ENCODE measurements around the gene ZC3H4. TPM values are rescaled to one million over a fixed set of nuclear protein-coding genes. Genes with fewer than 3 reads are reported as not detected.

The ZC3H4 gene
- total and polyA plus RNA-seq, 2 donors (not counting 1 experiment from before 2014, with no cell fraction given) = 12.7 to 73.7 TPM

GRCh38 chr19:47105874-47106273 lies 7.7 kb downstream of the ZC3H4 start:
- no peak overlapping the region for H2AFZ ChIP-seq (ENCODE audit: insufficient read depth, low read depth, low read length, poor library complexity, severe bottlenecking)
- H4K20me1 ChIP-seq (ENCODE audit: control insufficient read depth, insufficient read depth, low read length, poor library complexity, severe bottlenecking) = peaks cover 4% of the 10 kb centered on the region
- peaks cover 90% of the 10 kb centered on the region for H3K79me2 ChIP-seq (ENCODE audit: control insufficient read depth, insufficient read depth, low read length)
- H3K36me3 ChIP-seq (replicated peaks in 1 of 2; ENCODE audit: control extremely low read depth in 1 of 2, control insufficient read depth in 1 of 2, extremely low read depth in 1 of 2, insufficient read depth in 2 of 2, low read length in 1 of 2) = peaks cover 8 to 23% of the 10 kb centered on the region in 2 experiments
- H3K4me3 Mint-ChIP-seq = no peak overlapping the region
- peaks cover 66% of the 10 kb centered on the region for H3K4me1 Mint-ChIP-seq
- H3K9me3 Mint-ChIP-seq (ENCODE audit: insufficient read depth) = no peaks in the 10 kb centered on the region
- ATAC-seq (ENCODE audit: low read depth) = no peak
- 86% methylated on average over 1 of the region's 2 CpGs for WGBS (ENCODE audit: insufficient coverage)
- ChIA-PET POLR2A (no interaction called here), CTCF (interaction anchor here (0.8 to 2.3 kb wide), 6 partner anchors 10 to 138 kb away, joined by 3 to 8 read pairs (median 4); no protein-coding TSS in a partner anchor)
- intact Hi-C loops (cut with micrococcal nuclease) = no loop called here
- no peak for TF ChIP-seq EZH2 (IDR thresholded peaks at IDR 0.05; ENCODE audit: borderline replicate concordance, insufficient read depth, low read depth, low read length, poor library complexity, severe bottlenecking)
- TF ChIP-seq CTCF (IDR thresholded peaks at IDR 0.05) = no peak
- H3K4me3 ChIP-seq (ENCODE audit: control extremely low read depth in 1 of 5, extremely low read depth in 1 of 5, insufficient read depth in 1 of 5, low read depth in 2 of 5, low read length in 4 of 5) = no peak overlapping the region
- no peaks in the 10 kb centered on the region for H3K27me3 Mint-ChIP-seq
- no peak for DNase-seq
- no peak overlapping the region for H3K4me2 ChIP-seq (replicated peaks; ENCODE audit: low read depth, low read length, poor library complexity, severe bottlenecking)
- H3K27me3 ChIP-seq (replicated peaks in 1 of 4; ENCODE audit: control extremely low read depth in 1 of 4, control insufficient read depth in 3 of 4, insufficient read depth in 4 of 4, low read length in 3 of 4) = no peaks in the 10 kb centered on the region
- peak overlapping the region; percentile 56 for H3K27ac Mint-ChIP-seq
- H3K27ac ChIP-seq (ENCODE audit: low read length in 2 of 2) = no peak overlapping the region
- H3K4me1 ChIP-seq (ENCODE audit: control insufficient read depth in 2 of 2, insufficient read depth in 2 of 2, low read length in 2 of 2) = peaks cover 38% of the 10 kb centered on the region in 2 donors
- no peak overlapping the region for H3K9ac ChIP-seq (ENCODE audit: low read length)
- no peaks in the 10 kb centered on the region for H3K9me3 ChIP-seq (ENCODE audit: control extremely low read depth in 1 of 3, control insufficient read depth in 2 of 3, insufficient read depth in 1 of 3, low read length in 2 of 3)

GRCh38 chr19:47104680-47105079 lies 8.9 kb downstream of the ZC3H4 start:
- Histone ChIP-seq H3K27me3 (replicated peaks in 1 of 4; ENCODE audit: control extremely low read depth in 1 of 4, control insufficient read depth in 3 of 4, insufficient read depth in 4 of 4, low read length in 3 of 4) (no peaks in the 10 kb centered on the region), H3K36me3 (replicated peaks in 1 of 2; ENCODE audit: control extremely low read depth in 1 of 2, control insufficient read depth in 1 of 2, extremely low read depth in 1 of 2, insufficient read depth in 2 of 2, low read length in 1 of 2) (peaks cover 7 to 14% of the 10 kb centered on the region in 2 experiments), H4K20me1 (ENCODE audit: control insufficient read depth, insufficient read depth, low read length, poor library complexity, severe bottlenecking) (peaks cover 16% of the 10 kb centered on the region), H3K4me2 (replicated peaks; ENCODE audit: low read depth, low read length, poor library complexity, severe bottlenecking) (no peak overlapping the region), H2AFZ (ENCODE audit: insufficient read depth, low read depth, low read length, poor library complexity, severe bottlenecking) (no peak overlapping the region), H3K4me3 (ENCODE audit: control extremely low read depth in 1 of 5, extremely low read depth in 1 of 5, insufficient read depth in 1 of 5, low read depth in 2 of 5, low read length in 4 of 5) (no peak overlapping the region), H3K9me3 (ENCODE audit: control extremely low read depth in 1 of 3, control insufficient read depth in 2 of 3, insufficient read depth in 1 of 3, low read length in 2 of 3) (no peaks in the 10 kb centered on the region), H3K9ac (ENCODE audit: low read length) (no peak overlapping the region), H3K79me2 (ENCODE audit: control insufficient read depth, insufficient read depth, low read length) (peaks cover 90% of the 10 kb centered on the region), H3K27ac (ENCODE audit: low read length in 2 of 2) (no peak overlapping the region), H3K4me1 (ENCODE audit: control insufficient read depth in 2 of 2, insufficient read depth in 2 of 2, low read length in 2 of 2) (peaks cover 27 to 29% of the 10 kb centered on the region in 2 donors)
- ChIA-PET CTCF (interaction anchor here (2.1 kb wide), 1 partner anchor 19 kb away, joined by 4 read pairs; no protein-coding TSS in a partner anchor), POLR2A (interaction anchor here (1.2 kb wide), 1 partner anchor 8 kb away, joined by 3 read pairs; no protein-coding TSS in a partner anchor)
- Mint-ChIP-seq H3K27me3 (no peaks in the 10 kb centered on the region), H3K4me1 (peaks cover 61% of the 10 kb centered on the region), H3K4me3 (no peak overlapping the region), H3K27ac (no peak overlapping the region), H3K9me3 (ENCODE audit: insufficient read depth) (no peaks in the 10 kb centered on the region)
- TF ChIP-seq EZH2 (IDR thresholded peaks at IDR 0.05; ENCODE audit: borderline replicate concordance, insufficient read depth, low read depth, low read length, poor library complexity, severe bottlenecking) (no peak), CTCF (IDR thresholded peaks at IDR 0.05) (no peak)
- intact Hi-C loops (cut with micrococcal nuclease) = no loop called here
- 96% methylated on average over 8 of the region's 9 CpGs for WGBS (ENCODE audit: insufficient coverage)
- ATAC-seq (ENCODE audit: low read depth) (no peak), DNase-seq (no peak)
